ENCODE measurements around the gene LSR.
"Not testable (repeated sequence)": the region's sequence is repeated elsewhere in the genome, so short reads cannot be mapped to it uniquely, and the experiment has no call there.

LSR gene

GRCh38 chr19:35286101-35286500 lies 37.3 kb downstream of the LSR start:
- not testable (repeated sequence) for DNase-seq (ENCODE audit: low read depth)

- no peak for DNase-seq (ENCODE audit: low read depth)
Observed at GRCh38 chr19:35287713-35288112, 38.9 kb downstream of the LSR start.

- DNase-seq (ENCODE audit: low read depth): no peak
Observed at GRCh38 chr19:35288331-35288730, 39.5 kb downstream of the LSR start.

- DNase-seq (ENCODE audit: low read depth): no peak
Observed at GRCh38 chr19:35288906-35289305, 40.1 kb downstream of the LSR start.

- no peak for DNase-seq (ENCODE audit: low read depth)
Observed at GRCh38 chr19:35290381-35291127, 41.8 kb downstream of the LSR start.

GRCh38 chr19:35291259-35291658 lies 42.5 kb downstream of the LSR start:
- DNase-seq (ENCODE audit: low read depth): no peak

GRCh38 chr19:35291916-35292315 lies 43.1 kb downstream of the LSR start, which contains the start of gene MAG:
MAG (plus strand) TSS chr19:35292161; CDS start chr19:35295409, 3,248 bp downstream.
- DNase-seq (ENCODE audit: low read depth): no peak

- DNase-seq (ENCODE audit: low read depth): no peak
Observed at GRCh38 chr19:35292421-35293362, 43.9 kb downstream of the LSR start.

GRCh38 chr19:35293363-35293739 lies 44.5 kb downstream of the LSR start:
- no peak for DNase-seq (ENCODE audit: low read depth)

GRCh38 chr19:35293808-35294207 lies 45.0 kb downstream of the LSR start:
- DNase-seq (ENCODE audit: low read depth): no peak

- no peak for DNase-seq (ENCODE audit: low read depth)
Observed at GRCh38 chr19:35294328-35294727, 45.5 kb downstream of the LSR start.

GRCh38 chr19:35294859-35295791 lies 46.3 kb downstream of the LSR start:
- no peak for DNase-seq (ENCODE audit: low read depth)

GRCh38 chr19:35295792-35296462 lies 47.1 kb downstream of the LSR start:
- DNase-seq (ENCODE audit: low read depth): no peak

GRCh38 chr19:35296644-35297514 lies 48.1 kb downstream of the LSR start:
- DNase-seq (ENCODE audit: low read depth): no peak

- no peak for DNase-seq (ENCODE audit: low read depth)
Observed at GRCh38 chr19:35297515-35297848, 48.7 kb downstream of the LSR start.

- DNase-seq (ENCODE audit: low read depth): no peak
Observed at GRCh38 chr19:35297922-35298321, 49.1 kb downstream of the LSR start.

GRCh38 chr19:35298561-35298972 lies 49.8 kb downstream of the LSR start:
- DNase-seq (ENCODE audit: low read depth): no peak

GRCh38 chr19:35299523-35300338 lies 50.9 kb downstream of the LSR start:
- no peak for DNase-seq (ENCODE audit: low read depth)

GRCh38 chr19:35300339-35300649 lies 51.5 kb downstream of the LSR start:
- DNase-seq (ENCODE audit: low read depth): no peak

- no peak for DNase-seq (ENCODE audit: low read depth)
Observed at GRCh38 chr19:35301961-35302360, 53.2 kb downstream of the LSR start.
